Posterior cingulate gyrus (tissue), 11 donors: ENCODE measurements around the gene DIS3L2.

Source experiments
- DNase-seq, 10 donors: peaks; one replicate each; pipeline versions ENCODE4 v3.0.0 to v3.0.0-alpha.2; 2020 to 2021; ENCODE audit warnings: mixed read lengths in 3 of 10
- intact Hi-C: fragments of 100-400 bp; cut with DNase I; formaldehyde crosslinking; loops from one replicate; pipeline ENCODE4 v1.15.1; 2023

The DIS3L2 gene, protein sequence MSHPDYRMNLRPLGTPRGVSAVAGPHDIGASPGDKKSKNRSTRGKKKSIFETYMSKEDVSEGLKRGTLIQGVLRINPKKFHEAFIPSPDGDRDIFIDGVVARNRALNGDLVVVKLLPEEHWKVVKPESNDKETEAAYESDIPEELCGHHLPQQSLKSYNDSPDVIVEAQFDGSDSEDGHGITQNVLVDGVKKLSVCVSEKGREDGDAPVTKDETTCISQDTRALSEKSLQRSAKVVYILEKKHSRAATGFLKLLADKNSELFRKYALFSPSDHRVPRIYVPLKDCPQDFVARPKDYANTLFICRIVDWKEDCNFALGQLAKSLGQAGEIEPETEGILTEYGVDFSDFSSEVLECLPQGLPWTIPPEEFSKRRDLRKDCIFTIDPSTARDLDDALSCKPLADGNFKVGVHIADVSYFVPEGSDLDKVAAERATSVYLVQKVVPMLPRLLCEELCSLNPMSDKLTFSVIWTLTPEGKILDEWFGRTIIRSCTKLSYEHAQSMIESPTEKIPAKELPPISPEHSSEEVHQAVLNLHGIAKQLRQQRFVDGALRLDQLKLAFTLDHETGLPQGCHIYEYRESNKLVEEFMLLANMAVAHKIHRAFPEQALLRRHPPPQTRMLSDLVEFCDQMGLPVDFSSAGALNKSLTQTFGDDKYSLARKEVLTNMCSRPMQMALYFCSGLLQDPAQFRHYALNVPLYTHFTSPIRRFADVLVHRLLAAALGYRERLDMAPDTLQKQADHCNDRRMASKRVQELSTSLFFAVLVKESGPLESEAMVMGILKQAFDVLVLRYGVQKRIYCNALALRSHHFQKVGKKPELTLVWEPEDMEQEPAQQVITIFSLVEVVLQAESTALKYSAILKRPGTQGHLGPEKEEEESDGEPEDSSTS

DNA sequence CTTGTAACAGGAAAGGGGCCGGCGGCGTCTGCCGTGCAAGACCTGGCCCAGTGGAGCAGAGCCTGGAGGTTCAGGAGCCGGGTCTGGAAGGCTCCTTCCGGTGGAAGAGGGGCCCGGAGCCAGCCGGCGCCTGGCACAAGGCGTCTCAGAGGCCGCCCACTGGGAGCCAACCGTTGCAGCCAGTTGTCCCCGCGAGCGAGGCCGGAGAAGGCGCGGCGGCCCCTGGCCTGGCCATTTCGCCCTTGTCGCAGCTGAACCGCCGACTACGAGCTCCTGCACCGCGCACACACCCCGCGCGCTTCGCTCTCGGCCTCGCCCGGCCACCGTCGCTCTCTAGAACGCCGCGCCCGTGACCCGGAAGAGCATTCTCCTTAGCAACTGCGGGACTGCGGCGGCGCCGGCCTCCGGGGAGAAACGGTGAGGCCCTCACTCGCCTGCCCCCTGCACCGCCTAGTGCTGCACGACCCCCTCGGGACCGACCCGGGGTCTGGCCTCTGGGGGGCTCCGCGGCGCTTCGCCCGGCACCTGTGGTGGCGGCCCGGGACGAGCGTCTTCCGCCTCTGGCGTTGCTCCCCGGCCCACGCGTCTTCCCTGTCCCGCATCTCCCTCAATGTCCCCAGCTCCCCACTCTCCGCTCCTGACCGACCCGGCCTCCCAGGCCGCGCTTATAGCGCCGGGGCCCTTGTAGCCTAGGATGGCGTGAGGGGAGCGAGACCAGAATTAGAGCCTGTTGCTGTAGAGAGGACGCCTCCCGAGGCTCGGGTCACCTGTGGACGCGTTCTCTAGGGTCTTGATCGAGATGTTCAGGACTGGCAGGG lies at the start of gene DIS3L2:
DIS3L2 (plus strand) TSS at position 365 of the 818 bp plus-strand sequence. CDS start 53,215 bp downstream, outside the sequence.
- peak; percentile 78 to 97 (median 84) for DNase-seq
- intact Hi-C loops = no loop called here

DNA sequence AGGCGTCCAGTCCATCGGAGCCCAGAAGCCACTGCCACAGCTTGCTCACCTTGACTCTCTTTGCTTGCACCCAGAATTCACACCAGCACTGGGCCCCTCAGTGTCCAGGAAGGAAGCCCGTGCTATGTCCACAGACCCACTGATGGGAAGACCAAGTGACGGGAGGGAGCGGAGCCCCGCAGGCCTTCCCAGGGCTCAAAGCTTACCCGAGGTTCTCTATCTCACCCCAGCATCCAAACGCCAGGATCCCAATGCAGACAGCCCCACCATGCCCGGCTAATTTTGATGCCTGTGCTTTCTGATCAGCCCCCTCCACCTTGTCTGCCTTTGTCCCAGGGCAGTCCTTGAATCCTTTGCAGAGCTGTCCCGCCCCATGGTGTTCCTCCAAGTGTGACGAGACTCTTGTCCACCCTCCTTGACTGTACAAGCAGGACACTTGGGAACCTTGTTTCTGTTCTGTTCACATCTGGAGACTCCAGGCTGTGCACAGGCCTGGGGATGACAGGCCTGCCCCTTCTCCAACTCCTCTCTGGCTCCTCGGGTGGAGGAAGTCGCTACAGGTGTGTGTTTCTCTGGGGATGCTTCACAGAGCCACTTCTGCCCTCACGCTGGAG lies 47.3 kb upstream of the DIS3L2 start:
- intact Hi-C loops = no loop called here

DNA sequence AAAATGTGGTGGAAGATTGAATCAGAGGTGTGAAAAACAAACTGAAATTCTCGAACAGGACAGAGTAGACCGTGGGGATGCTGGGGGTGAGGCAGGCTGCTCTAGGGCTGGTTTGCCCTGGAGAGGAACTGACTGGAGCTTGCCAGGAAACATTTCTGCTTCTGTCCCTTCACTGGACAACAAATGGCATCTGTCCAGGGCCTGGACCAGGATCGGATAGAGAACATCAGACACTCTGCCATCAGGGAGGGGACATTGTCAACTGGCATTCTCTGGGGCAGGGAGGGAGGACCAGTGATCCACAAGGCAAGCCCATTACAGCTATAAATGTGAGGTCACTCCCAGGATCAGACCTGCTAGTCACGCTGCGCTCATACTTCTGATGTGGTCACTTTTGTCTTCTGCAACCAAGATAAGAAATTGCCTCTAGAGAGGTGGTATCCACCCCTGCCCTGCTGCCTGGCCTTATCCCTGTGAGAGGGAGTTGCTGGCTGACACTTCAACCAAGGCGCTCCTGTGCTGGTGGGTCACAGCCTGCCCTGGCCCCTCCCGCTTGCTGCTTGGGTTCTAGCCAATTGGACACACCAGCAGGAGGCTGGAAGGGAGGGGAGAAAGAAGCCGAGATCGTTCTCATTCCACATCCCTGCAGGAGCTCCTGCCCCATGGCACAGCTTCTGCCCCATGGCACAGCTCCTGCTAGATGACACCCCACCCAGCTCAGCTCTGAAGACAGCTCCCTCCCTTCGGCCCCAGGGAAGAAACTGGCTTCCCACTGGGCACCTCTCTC lies 44.0 kb upstream of the DIS3L2 start:
- intact Hi-C loops = no loop called here
- DNase-seq = peak in 7 of 10 donors; percentile 16 to 90 (median 62)

More for the DNA sequence above, 47.3 kb upstream of the DIS3L2 start:
- peak in 3 of 10 donors; percentile 51 to 59 (median 58) for DNase-seq

DNA sequence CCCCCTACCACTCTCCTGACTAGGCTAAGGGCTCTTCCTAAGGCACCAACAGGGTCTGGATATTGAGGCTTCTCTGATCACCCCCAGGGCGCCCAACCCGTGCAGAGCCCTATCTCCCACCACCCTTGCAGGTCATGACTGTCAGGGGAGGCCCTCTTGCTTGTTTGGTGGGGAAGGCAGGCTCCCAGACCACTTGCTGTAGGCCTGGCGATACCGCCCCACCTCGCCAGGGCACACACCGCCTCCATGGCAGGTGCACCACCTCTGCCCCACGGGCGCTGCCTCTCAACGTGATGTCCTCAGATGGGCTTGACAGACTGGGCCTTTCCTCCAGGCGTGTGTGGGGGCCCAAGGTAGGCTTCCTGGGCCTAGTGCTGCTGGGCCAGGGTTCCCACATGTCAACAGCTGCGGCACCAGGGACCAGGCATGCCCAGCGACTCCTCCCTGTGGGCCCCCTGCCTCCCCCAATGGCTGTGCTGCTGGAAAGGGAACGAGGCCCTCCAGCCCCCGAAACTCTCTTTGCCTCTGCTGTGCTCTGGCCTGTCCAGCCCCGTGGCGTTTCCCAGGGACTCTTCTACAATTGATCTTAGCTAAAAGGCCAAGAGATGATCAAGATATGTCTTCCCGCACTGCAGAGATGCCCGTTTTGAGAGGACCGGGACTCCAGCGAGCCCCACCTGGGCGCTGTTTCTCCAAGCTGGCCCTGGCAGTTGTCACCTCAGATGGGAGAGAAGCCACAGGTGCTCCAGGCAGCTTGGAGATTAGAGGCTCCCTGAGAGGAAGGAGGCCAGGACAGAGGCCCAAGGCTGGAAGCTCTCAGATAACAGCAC lies 42.8 kb upstream of the DIS3L2 start:
- intact Hi-C loops = no loop called here
- DNase-seq = peak in 3 of 10 donors; percentile 39 to 71 (median 59)

DNA sequence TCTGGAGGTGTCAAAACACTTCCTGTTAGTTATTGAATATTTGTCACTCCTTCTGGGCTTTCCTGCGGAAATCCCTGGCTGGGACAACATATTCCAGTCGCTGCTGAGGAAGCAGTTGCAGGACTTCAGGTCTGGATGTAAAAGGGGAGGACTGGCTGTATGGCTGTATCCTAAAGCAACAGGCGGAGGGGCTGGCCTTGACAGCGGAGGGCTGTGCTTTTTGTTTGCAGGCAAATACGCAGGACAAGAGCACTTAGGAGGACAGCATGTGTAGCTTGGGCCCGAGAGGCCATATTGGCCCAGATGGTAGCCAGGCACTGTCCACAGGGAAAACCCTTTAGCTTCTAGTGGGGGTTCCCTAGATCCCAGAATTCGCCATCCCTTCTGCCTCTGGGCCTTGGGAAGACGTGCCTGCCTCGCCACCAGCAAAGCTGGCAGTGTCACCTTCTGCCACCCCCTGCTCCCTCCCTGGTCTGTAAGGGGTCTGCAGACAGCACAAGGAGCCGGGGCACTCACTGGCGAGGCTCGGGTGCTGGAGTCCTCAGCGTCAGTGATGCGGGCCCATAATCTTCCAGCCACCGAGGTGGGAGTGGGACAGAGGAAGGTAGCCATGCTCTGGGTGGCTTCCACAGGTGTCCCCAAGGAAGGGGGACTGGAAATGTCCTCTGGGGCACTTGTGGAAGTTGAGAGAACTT lies 42.0 kb upstream of the DIS3L2 start:
- intact Hi-C loops = no loop called here

DNA sequence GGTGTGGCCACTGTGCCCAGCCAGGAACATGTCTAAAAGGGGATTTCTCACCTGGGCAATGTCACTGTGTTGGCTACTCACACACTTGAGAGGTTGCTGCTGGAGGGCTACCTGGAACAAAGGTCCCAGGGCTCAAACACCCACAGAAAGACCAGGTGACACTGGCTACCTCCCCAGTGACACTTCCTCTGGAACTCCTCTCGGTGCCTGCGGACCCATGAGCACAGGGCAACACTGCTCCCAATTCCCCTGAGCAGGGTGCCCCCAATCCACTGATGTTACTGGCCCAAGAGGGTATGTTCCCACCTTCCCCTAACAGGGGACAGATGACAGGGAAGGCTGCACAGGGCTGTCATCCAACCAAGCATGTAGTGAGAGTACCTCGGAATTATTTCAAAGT lies 41.1 kb upstream of the DIS3L2 start:
- intact Hi-C loops = no loop called here
- peak in 1 of 10 donors; percentile 18 for DNase-seq

More for the DNA sequence above, 42.0 kb upstream of the DIS3L2 start:
- DNase-seq = peak in 2 of 10 donors; percentile 62 to 72

DNA sequence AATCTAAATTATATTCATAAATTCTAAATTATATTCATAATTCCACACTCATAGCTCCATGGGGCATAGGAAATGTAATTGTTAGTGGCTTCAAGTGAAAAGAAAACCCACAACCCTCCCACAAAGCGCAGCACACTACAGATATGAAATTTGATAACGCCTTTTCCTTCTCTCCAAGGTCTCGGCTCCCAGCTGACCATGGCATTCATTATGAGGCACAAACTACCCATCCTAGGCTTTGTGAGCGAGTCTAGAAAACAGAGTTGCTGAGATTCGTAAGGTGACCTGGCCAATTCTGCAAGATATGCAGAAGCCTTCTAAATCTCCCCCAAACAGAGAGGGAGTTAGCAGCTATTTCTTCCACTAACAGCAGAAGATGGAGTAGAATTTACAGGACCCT lies 40.7 kb upstream of the DIS3L2 start:
- intact Hi-C loops = no loop called here
- DNase-seq = peak in 1 of 10 donors; percentile 3

DNA sequence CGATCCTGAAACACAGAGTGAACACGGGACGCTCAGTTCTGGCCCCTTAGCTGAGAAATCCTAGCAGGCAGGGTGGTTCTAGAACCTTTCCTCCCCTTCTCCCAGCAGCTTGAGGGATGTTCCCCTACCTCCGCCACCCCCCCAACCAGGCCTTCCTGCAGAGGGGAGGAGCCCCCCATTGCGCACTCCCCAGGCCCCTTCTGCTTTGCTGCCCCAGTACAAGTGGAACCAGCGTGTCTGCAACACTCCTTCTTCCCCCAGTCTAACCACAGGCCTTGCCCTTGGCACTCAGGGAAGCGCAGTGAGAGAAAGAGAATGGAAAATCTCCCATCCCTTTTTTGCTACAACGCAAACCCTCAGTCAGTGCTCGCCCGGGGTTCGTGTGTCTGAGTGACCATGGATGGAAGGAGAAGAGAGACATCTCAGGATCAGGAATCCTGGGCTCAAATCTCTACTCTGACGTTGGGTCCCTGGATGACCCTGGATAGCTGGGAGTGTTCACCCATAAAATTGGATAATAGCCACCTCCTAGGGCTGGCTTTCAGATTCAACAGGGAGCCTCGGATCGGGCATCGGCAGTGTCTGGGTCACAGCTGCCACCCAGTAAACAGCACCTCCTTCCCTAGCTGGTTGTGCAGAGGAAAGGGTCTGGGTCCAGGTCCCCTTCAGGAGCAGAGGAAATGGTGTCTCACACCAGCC lies 39.1 kb upstream of the DIS3L2 start:
- intact Hi-C loops = no loop called here
- peak in 3 of 10 donors; percentile 28 to 62 (median 37) for DNase-seq

DNA sequence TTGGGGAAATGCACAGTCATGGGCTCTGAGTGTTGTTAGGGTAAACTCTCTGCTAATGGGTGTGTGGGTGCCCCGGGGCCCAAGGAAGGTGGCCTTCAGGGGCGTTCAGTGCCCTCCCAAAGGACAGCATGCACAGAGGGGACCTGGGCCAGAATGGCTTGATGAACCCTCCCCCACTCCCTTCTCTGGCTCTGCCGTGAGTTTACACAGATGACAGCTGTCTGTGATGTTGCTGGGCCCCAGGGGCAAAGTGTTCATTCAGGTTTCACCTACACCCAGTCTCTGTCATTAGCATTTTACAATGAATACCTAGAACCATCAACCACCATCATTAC lies 38.5 kb upstream of the DIS3L2 start:
- peak in 2 of 10 donors; percentile 43 to 51 for DNase-seq

DNA sequence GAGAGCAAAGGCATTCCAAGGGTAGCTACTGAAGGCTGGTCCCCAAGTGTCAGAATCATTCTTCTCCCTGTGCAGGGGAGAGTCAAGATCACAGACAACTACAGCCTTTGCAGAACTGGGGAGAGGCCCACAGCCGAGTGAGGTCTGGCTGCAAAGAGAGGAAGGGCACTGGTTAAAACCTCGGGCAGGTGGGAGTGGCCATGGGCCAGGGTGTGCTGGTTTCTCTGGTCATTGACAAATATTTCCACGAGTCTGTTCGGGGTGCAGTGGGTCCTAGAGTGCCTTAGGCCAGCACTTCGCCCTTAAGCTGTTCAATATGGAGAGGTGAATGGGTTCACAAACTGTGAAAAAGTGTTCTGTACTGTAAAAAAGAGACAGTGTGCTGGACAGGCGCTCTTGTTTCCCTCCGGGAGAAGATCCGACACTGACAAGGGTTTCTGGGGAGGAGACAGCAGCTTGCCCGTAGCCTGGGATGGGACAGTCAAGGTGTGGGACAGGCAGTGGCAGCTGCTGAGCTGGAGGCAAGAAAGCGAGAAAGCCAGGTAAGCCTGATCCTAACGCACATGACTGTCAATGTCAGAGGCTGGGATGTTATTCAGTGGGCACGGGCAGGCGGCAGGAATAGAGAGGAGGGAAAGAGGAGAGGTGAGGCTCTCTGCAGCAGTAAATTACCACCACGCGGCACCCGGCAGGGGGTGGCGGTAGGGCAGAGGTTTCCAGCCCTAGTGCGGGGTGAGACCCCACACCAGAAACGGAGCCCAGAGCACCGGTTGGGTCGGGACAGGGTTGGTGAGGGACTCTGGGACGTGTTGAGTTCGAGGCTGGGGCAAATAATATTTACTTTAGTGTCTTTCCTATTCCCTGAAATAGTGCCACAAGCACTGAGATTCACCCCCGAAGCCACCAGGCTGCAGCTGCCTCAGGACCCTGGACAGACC lies 37.3 kb upstream of the DIS3L2 start:
- peak in 3 of 10 donors; percentile 64 to 78 (median 69) for DNase-seq
- intact Hi-C loops = no loop called here

More for the DNA sequence above, 38.5 kb upstream of the DIS3L2 start:
- intact Hi-C loops = no loop called here

DNA sequence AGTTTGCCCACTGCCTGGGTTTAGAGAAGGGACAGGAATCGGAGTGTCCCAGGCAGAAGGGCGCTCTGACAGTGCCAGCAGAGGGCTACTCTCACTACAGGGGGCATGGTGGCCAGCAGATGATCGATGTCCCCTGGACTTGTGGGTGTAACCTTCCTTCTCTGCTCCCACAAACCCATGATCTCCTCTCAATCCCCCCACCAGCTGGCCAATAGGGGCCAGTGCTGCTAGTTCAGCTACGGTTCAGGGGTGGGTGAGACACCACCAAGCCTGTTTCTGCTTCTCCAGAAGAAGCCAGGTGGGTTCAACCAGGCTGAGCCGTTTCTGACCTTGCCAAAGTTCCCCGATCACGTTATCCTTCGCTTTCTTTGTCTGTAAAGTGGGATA lies 36.6 kb upstream of the DIS3L2 start:
- DNase-seq = no peak
- intact Hi-C loops = loop anchor here (1.0 to 5.0 kb wide), 3 partner anchors 217 to 517 kb away; no protein-coding TSS in a partner anchor

DNA sequence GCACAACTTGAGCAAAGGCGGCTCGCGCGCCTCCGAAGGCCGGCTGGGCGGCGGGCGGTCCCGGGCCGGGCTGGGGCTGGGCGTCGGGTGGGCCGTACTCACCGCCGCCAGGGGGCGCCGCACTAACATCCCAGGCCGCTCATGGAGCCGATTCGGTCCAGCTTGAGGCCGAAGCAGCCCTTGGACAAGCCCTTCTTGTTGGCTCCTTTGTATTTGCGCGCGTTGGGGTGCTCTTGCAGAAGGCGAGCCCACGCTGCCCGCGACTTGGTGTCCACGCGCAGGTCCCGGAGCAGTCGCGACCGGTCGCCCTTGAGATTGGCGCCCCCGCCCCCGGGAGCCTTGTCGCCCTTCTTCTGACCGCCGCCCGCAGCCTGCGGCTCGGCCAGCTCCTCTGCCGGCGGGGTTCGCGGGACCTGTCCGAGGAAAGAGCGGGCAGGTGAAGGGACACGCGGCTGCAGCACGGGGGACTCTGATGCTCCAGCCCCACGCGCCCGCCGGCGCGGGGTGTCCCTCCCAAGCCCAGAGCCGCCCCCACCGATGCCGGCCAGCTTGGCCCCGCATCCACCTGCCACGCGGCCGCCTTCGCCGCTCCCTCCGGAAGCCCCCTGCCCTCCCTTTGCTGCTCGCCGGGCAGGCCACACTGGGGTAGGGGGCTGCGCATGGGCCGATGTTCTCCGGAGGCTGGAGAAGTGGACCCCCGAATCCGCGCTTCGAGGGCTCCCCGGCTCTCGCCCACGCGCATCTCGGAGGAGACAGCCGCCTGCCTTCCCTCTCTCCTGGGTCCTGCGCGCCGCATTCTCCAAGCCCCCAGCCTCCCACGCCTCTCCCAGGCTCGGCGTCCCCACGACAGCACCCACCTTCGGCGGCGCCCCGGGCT lies 36.0 kb upstream of the DIS3L2 start:
- intact Hi-C loops = loop anchor here (1.0 to 5.0 kb wide), 3 partner anchors 217 to 517 kb away; no protein-coding TSS in a partner anchor
- DNase-seq = peak; percentile 58 to 96 (median 78)

DNA sequence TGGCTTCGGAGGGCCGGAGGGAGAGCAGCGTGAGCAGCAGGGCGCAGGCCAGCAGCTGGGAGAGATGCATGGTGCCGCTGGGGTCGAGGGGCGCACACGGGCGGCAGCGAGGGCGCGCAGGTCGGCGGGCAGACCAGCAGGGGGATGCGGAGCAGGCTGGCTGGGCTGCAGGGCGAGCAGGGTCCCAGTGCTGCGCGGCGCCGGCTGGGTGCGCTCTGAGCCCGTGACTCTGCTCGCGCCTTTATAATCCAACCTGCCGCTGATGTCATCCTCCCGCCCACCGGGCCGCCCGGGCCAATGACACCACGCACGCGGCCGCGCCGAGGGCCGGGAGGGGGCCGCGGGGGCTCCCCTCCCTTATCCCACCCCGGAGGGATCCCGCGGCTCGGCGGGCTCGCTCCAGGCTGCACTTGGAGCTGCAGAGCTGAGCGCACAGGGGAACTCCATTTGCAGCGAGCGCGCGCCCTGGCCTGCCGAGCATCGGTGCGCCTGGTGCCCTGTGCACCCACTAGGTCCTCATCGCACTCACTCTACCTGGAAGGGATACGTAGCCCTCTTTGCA lies 35.3 kb upstream of the DIS3L2 start, which contains the start of gene NPPC:
NPPC (minus strand) TSS at position 217 of the 562 bp plus-strand sequence; CDS start at position 70, 147 bp downstream.
- intact Hi-C loops = loop anchor here (5.0 kb wide), 1 partner anchor 516 kb away; no protein-coding TSS in a partner anchor
- DNase-seq = peak; percentile 51 to 96 (median 64)
